ENCODE data around the gene NCBP2. TPM values are rescaled to one million over a fixed set of nuclear protein-coding genes. Genes with fewer than 3 reads are reported as not detected.

Gene NCBP2
- total RNA-seq, 4 donors from 2014 or later: 4.1 to 67.2 (median 49.5) TPM

- no peak for TF ChIP-seq CTCF (IDR thresholded peaks at IDR 0.05)
- TF ChIP-seq POLR2A (IDR thresholded peaks at IDR 0.05): no peak
- intact Hi-C loops (cut with DNase I; ENCODE audit: low total_unique reads): loop anchor here (10.0 kb wide), 1 partner anchor 126 kb away; no protein-coding TSS in a partner anchor
- Histone ChIP-seq H3K27me3 (no peaks in the 10 kb centered on the region), H3K4me3 (no peak overlapping the region), H3K36me3 (no peaks in the 10 kb centered on the region), H3K4me1 (peaks cover 0 to 3% of the 10 kb centered on the region in 2 donors), H3K9me3 (no peaks in the 10 kb centered on the region), H3K27ac (no peak overlapping the region)
- no peak for DNase-seq
These were observed 28.9 kb upstream of the NCBP2 start for GRCh38 chr3:196971094-196971698.

- TF ChIP-seq POLR2A (IDR thresholded peaks at IDR 0.05) (no peak), CTCF (IDR thresholded peaks at IDR 0.05) (no peak)
- intact Hi-C loops (cut with DNase I; ENCODE audit: low total_unique reads): loop anchor here (10.0 kb wide), 1 partner anchor 126 kb away; no protein-coding TSS in a partner anchor
- DNase-seq: no peak
- Histone ChIP-seq H3K36me3 (no peaks in the 10 kb centered on the region), H3K27me3 (no peaks in the 10 kb centered on the region), H3K9me3 (no peaks in the 10 kb centered on the region), H3K4me3 (no peak overlapping the region), H3K4me1 (peaks cover 0 to 3% of the 10 kb centered on the region in 2 donors), H3K27ac (no peak overlapping the region)
These were observed 28.3 kb upstream of the NCBP2 start for GRCh38 chr3:196970547-196971093.

GRCh38 chr3:196969660-196970546, 27.6 kb upstream of the NCBP2 start:
- H3K9me3 ChIP-seq: no peaks in the 10 kb centered on the region
- H3K27ac ChIP-seq: peak overlapping the region; percentile 11 to 67
- peak in 1 of 2 donors; percentile 37 for TF ChIP-seq POLR2A (IDR thresholded peaks at IDR 0.05)
- TF ChIP-seq CTCF (IDR thresholded peaks at IDR 0.05): peak; percentile 56 to 94 (median 93)
- DNase-seq: peak in 1 of 2 donors; percentile 61
- intact Hi-C loops (cut with DNase I; ENCODE audit: low total_unique reads): loop anchor here (10.0 kb wide), 1 partner anchor 125 kb away; no protein-coding TSS in a partner anchor
- H3K36me3 ChIP-seq: no peaks in the 10 kb centered on the region
- H3K27me3 ChIP-seq: no peaks in the 10 kb centered on the region
- H3K4me1 ChIP-seq: peaks cover 0 to 3% of the 10 kb centered on the region in 2 donors
- H3K4me3 ChIP-seq: peak overlapping the region; percentile 49 to 53

- intact Hi-C loops (cut with DNase I; ENCODE audit: low total_unique reads): no loop called here
- Histone ChIP-seq H3K9me3 (no peaks in the 10 kb centered on the region), H3K27ac (peak overlapping the region; percentile 11 to 67), H3K4me3 (peak overlapping the region; percentile 49 to 53), H3K4me1 (peaks cover 0 to 3% of the 10 kb centered on the region in 2 donors), H3K36me3 (no peaks in the 10 kb centered on the region), H3K27me3 (no peaks in the 10 kb centered on the region)
- DNase-seq: no peak
- TF ChIP-seq POLR2A (IDR thresholded peaks at IDR 0.05) (no peak), CTCF (IDR thresholded peaks at IDR 0.05) (no peak)
These were observed 26.9 kb upstream of the NCBP2 start for GRCh38 chr3:196969134-196969659.

All from uterus (tissue), 4 donors.